Measurements from ENCODE around the gene TOB2.
A peak's percentile ranks its signal among the peaks of the same experiment; 100 is the strongest.
"Not testable (repeated sequence)": the region's sequence is repeated elsewhere in the genome, so short reads cannot be mapped to it uniquely, and the experiment has no call there.

TOB2 gene

DNA sequence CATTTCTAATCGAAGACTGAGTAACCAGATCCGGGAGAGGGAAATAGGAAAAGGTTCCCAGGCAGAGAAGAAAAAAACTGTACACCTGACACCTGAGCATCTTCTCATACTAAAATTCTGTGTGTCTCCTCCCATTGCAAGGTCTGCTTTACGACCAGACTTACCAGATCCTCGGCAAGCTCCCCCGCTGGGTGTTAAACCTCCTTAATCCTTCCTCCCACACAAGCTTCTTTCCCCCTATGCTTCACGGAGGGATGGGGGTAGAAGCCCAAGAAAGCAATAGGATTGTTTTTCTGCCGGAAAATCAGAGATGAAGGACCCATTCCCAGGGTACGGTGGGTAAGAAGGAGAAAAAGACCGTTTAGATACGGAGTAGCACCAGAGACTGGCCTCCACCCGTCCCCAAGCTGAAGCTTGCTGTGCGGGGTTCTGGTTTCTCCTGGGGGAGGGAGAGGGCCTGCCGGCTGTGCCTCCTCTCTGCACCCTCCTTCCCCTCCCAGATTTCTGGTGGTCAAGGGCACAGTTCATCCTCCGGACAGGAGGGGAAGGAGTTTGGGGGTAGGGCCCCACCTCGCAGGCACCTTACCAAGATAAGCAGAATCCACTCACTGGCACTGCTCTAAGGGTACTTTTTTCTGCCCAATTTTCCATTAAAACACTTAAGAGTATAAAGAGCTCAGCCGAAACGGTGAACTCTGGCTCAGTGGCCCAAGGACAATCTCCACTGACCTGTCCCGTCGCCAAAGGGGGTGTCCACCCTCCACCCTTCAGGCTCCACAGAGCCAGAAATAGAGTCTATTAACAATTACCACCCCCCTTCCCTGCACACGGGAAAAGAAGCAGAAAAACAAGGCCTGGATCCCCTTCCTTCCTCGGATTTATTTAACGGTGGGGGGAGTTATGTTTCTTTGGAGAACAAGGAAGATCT is 1.2 kb downstream of the TOB2 start:
- Histone ChIP-seq H3K4me3 (peak overlapping the region; percentile 98), H3K4me2 (peak overlapping the region; percentile 86), H3K9ac (peak overlapping the region; percentile 92), H3K27me3 (no peaks in the 10 kb centered on the region), H3K4me1 (peaks cover 54% of the 10 kb centered on the region), H3K36me3 (peaks cover 33% of the 10 kb centered on the region), H3K27ac (peak overlapping the region; percentile 96), H3K9me3 (no peaks in the 10 kb centered on the region), H4K20me1 (peaks cover 52% of the 10 kb centered on the region)
- TF ChIP-seq Cebpa-rat (IDR thresholded peaks at IDR 0.05) = no peak

DNA sequence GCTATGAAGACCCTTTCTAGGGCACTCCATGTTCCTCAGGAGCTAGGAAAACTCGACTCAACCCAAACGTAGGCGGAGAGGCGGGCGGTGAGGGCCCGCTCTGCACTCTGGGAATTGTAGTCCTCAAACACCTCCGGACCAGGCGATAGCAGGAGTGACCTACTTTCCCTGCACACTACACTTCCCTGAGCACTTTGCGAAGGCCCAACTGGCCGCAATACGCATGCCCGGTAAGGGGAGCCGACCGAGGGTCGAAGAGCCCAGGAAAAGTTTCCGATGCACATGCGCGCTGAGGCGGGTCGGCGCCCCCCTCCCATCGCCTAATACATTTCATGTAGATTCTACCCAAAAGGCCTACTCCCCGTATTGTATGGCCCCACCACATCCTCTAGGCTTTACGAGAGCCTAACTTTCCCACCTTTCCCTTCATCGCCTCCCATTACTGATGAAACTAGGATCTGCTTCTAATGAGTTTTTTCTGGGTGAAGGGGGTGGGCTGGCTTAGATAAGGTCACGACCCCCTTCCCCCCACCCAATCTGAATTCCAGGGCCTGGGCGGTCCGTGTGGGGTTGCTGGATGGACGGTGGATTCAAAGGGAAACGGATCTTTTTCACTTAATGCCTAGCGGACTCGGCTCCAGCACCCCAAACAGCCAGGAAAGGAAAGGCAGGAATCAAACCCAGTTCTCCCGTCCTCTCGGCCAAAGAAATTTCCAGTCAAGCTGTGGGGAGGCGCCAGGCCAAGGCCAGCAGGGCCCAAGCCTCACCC is 2.1 kb downstream of the TOB2 start:
- H3K27me3 ChIP-seq = no peaks in the 10 kb centered on the region
- H3K36me3 ChIP-seq = peaks cover 41% of the 10 kb centered on the region
- peak overlapping the region; percentile 86 for H3K4me2 ChIP-seq

DNA sequence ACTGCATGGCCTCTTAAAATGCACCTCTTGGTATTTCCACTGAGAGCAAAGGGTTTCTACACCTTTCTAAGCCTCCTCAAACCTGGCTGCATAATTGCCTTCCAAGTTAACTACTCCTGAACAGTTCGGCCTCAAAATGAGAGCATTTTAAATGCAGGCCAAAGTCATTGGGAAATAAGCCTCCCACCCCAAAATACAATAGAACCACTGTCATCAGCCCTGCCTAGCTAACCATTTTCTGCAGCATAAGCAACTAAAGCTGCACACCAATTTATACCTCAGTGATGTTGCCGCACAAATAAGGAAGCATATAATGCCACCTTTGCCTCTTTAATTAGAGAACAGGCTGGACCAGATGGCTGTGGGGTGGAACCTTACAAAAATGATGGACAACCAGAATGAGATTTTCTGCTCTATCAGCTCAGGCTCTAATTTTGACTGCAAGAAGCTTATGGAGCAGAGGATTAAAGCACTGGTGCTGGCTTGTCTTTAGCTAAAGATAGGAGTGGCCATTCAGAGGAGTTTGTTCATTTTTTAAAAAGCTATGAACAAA is 4.3 kb downstream of the TOB2 start:
- H3K36me3 ChIP-seq = peaks cover 63% of the 10 kb centered on the region
- peaks cover 82% of the 10 kb centered on the region for H4K20me1 ChIP-seq
- H3K4me2 ChIP-seq = 0 out of 2 replicates have a peak overlapping the region, but pooled peaks have one; percentile 4

More for the DNA sequence above, 2.1 kb downstream of the TOB2 start:
- TF ChIP-seq Cebpa-rat (IDR thresholded peaks at IDR 0.05) = no peak
- peak overlapping the region; percentile 92 for H3K9ac ChIP-seq
- peaks cover 60% of the 10 kb centered on the region for H4K20me1 ChIP-seq
- H3K4me3 ChIP-seq = peak overlapping the region; percentile 98
- peaks cover 54% of the 10 kb centered on the region for H3K4me1 ChIP-seq
- H3K27ac ChIP-seq = peak overlapping the region; percentile 96
- H3K9me3 ChIP-seq = no peaks in the 10 kb centered on the region

DNA sequence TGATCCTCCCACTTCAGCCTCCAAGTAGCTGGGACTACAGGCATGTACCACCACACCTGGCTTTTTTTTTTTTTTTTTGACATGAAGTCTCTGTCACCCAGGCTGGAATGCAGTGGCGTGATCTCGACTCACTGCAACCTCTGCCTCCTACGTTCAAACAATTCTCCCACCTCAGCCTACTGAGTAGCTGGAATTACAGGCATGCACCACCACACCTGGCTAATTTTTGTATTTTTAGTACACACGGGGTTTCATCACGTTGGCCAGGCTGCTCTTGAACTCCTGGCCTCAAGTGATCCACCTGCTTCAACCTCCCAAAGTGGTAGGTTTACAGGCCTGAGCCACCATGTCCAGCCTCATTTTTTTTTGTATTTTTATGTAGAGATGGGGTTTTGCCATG is 6.1 kb downstream of the TOB2 start:
- not testable (repeated sequence) for H3K9me3 ChIP-seq, H3K4me3 ChIP-seq, H3K27ac ChIP-seq, H3K27me3 ChIP-seq
- Histone ChIP-seq H3K36me3 (peaks cover 81% of the 10 kb centered on the region), H3K9ac (0 out of 2 replicates have a peak overlapping the region, but pooled peaks have one; percentile 15), H4K20me1 (peaks cover 95% of the 10 kb centered on the region), H3K4me2 (peak overlapping the region; percentile 58), H3K4me1 (peaks cover 60% of the 10 kb centered on the region)

More for the DNA sequence above, 4.3 kb downstream of the TOB2 start:
- TF ChIP-seq Cebpa-rat (IDR thresholded peaks at IDR 0.05) = no peak
- Histone ChIP-seq H3K4me1 (peaks cover 60% of the 10 kb centered on the region), H3K9me3 (no peaks in the 10 kb centered on the region), H3K9ac (no peak overlapping the region), H3K4me3 (no peak overlapping the region), H3K27me3 (no peaks in the 10 kb centered on the region), H3K27ac (no peak overlapping the region)

DNA sequence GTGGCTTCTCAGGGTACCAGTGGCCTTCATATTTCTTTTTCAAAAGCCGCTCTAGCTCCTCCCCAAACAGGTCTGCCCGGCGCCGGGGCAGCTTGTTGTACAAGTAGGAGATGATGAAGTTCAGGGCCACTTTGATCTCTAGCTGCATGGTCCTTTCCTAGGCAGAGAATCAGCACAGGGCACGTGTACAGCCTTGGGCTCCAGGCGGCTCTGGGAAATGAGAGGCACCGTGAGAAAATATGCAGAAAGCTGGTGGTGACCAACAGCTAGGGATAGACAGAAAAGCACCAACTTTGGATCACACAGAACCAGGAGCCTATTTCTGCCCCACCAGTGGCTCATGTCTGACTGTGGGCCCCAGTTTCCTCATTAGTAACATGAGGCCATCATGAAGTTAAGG is 9.4 kb downstream of the TOB2 start:
- Histone ChIP-seq H3K4me2 (no peak overlapping the region), H3K9me3 (no peaks in the 10 kb centered on the region), H3K27ac (no peak overlapping the region), H3K9ac (no peak overlapping the region), H3K27me3 (no peaks in the 10 kb centered on the region), H3K4me1 (peaks cover 42% of the 10 kb centered on the region), H3K36me3 (peaks cover 97% of the 10 kb centered on the region), H4K20me1 (peaks cover 98% of the 10 kb centered on the region), H3K4me3 (no peak overlapping the region)
- TF ChIP-seq Cebpa-rat (IDR thresholded peaks at IDR 0.05) = no peak

DNA sequence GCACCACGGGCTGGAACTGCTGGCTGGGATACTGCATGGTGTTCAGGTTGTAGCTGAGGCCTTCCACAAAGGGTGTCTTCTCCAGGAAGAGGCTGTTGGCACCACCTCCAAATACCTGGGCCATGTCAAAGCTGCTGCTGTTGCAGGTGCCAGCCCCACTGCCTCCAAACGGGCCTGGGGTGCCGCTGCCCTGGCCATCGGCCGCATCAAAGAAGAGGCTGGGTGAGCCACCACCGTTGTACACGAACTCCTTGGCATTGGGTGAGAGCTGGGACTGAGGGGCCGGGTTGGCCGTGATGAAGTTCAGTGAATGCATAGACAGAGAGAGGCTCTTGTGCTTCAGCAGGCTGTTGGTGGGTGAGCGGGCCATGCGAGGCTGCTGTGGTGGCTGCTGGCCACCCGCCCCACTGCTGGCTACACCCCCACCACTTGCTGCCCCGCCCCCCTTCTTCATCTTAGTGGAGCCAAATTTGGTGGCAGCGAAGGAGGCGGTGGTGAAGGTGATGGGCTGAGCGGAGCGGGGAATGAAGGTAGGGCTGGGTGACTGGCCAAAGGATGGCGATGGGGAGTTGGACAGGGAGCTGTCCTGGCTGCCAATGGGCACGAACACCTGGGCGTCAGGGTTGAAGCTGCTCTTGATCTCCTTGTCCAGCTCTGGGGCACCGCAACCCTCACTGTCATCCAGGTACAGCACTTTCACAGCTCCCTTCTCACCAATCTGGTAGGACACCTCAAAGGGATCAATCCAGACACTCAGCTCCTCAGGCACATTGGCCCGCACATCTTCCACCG is 10.1 kb downstream of the TOB2 start:
- H3K9ac ChIP-seq = no peak overlapping the region
- H3K27ac ChIP-seq = no peak overlapping the region
- H3K4me1 ChIP-seq = peaks cover 35% of the 10 kb centered on the region
- TF ChIP-seq Cebpa-rat (IDR thresholded peaks at IDR 0.05) = no peak
- no peak overlapping the region for H3K4me3 ChIP-seq
- H4K20me1 ChIP-seq = peaks cover 98% of the 10 kb centered on the region
- no peak overlapping the region for H3K4me2 ChIP-seq
- H3K36me3 ChIP-seq = peaks cover 97% of the 10 kb centered on the region
- H3K9me3 ChIP-seq = no peaks in the 10 kb centered on the region
- H3K27me3 ChIP-seq = no peaks in the 10 kb centered on the region

DNA sequence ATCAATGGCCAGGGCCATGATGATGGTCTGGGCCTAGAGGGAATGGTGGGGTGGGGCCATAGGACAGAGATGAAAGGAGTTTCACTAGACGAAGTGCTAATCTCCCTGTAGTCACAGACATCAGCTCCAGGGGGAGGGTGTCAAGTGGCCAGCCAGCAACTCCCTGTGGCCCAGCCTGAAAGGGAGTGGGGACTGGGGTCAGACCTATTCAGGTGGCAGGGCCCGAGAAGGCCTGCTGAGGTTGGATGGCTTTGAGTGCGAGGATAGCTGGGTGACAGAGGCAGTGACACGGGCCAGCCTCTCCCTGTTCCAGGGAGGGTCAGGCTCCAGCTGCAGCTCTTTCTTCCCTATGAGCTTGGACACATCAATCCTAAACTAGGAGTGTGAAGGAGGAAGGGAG is 11.0 kb downstream of the TOB2 start:
- Histone ChIP-seq H4K20me1 (peaks cover 98% of the 10 kb centered on the region), H3K4me2 (no peak overlapping the region), H3K36me3 (peaks cover 97% of the 10 kb centered on the region), H3K9ac (no peak overlapping the region), H3K4me1 (peaks cover 26% of the 10 kb centered on the region), H3K4me3 (no peak overlapping the region), H3K27ac (no peak overlapping the region), H3K27me3 (no peaks in the 10 kb centered on the region), H3K9me3 (no peaks in the 10 kb centered on the region)
- TF ChIP-seq Cebpa-rat (IDR thresholded peaks at IDR 0.05) = no peak

DNA sequence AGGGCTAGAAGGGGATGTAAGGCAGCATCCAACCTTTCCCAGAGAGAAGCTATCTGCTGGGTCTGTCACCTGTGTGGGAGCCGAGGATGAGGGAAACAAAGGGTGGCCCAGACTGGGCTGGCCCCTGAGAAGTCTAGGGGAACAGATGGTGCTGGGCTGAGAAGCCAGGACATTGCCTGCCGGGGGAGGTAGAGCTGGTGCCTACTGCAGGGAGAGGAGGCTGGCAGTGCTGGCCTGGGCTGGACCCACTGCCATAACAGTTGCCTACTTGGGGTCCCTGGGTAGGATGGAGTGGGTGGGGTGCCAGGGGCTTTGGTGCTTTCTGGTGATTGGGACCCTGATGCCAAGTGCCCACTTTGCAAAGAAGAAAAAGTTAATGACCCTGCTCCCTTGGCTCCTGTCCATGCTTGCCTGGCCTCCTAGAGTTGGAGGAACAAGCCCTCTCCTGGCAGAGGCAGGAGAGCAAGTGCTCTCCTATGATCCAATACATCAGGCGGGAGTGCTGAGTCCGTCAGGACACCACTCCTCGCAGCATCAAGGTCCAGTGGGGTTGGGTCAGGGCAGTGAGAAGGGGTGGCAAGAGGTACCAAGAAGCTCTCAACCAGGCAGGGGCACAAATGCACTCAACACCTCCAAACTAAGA is 12.1 kb downstream of the TOB2 start:
- H3K9ac ChIP-seq, H3K9me3 ChIP-seq, H3K27me3 ChIP-seq, H3K4me3 ChIP-seq, H3K27ac ChIP-seq, H3K4me2 ChIP-seq: not testable (repeated sequence)
- Histone ChIP-seq H3K36me3 (peaks cover 89% of the 10 kb centered on the region), H4K20me1 (peaks cover 98% of the 10 kb centered on the region), H3K4me1 (peaks cover 15% of the 10 kb centered on the region)

DNA sequence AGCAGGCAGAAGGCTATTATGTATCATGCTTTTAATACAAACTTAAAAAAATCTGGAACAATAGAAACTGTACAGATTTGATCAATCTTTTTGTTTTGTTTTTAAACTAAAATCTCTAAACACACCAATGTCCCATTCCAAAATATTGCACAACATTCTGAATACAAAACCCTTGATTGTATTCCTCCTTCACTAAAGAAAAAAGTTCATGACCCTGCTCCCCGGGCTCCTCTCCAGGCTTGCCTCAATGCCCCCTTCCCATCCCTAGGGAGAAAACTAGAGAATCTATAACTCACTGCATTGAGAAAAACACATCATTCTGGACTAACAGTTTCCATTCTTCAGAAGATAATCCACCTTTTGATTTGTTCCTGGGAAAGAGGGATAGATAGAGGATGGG is 13.1 kb downstream of the TOB2 start:
- H3K27me3 ChIP-seq, H3K4me3 ChIP-seq, H3K27ac ChIP-seq, H3K9ac ChIP-seq, H3K4me2 ChIP-seq, H3K9me3 ChIP-seq, H3K4me1 ChIP-seq: not testable (repeated sequence)
- peaks cover 86% of the 10 kb centered on the region for H3K36me3 ChIP-seq
- peaks cover 94% of the 10 kb centered on the region for H4K20me1 ChIP-seq
